ENCODE data around the gene MAP6.

The MAP6 gene

GRCh38 chr11:75654314-75654713, 14.5 kb downstream of the MAP6 start:
- Mint-ChIP-seq H3K27me3 (peaks cover 19% of the 10 kb centered on the region), H3K4me3 (no peak overlapping the region), H3K4me1 (peaks cover 3% of the 10 kb centered on the region), H3K36me3 (no peaks in the 10 kb centered on the region), H3K9me3 (no peaks in the 10 kb centered on the region), H3K27ac (no peak overlapping the region)
- DNase-seq = no peak
- CTCF ChIA-PET = interaction anchor here (0.7 kb wide), 1 partner anchor 43 kb away, joined by 3 read pairs; no protein-coding TSS in a partner anchor

- CTCF ChIA-PET = interaction anchor here (0.7 kb wide), 1 partner anchor 42 kb away, joined by 3 read pairs; no protein-coding TSS in a partner anchor
- no peak overlapping the region for H3K27ac Mint-ChIP-seq
- no peaks in the 10 kb centered on the region for H3K9me3 Mint-ChIP-seq
- H3K27me3 Mint-ChIP-seq = peaks cover 11% of the 10 kb centered on the region
- DNase-seq = no peak
- no peaks in the 10 kb centered on the region for H3K36me3 Mint-ChIP-seq
- H3K4me1 Mint-ChIP-seq = peaks cover 3% of the 10 kb centered on the region
- H3K4me3 Mint-ChIP-seq = no peak overlapping the region
These were observed 15.3 kb downstream of the MAP6 start for GRCh38 chr11:75653532-75653931.

- Mint-ChIP-seq H3K27ac (no peak overlapping the region), H3K27me3 (peaks cover 10% of the 10 kb centered on the region), H3K9me3 (no peaks in the 10 kb centered on the region), H3K4me1 (peaks cover 3% of the 10 kb centered on the region), H3K36me3 (no peaks in the 10 kb centered on the region), H3K4me3 (no peak overlapping the region)
- CTCF ChIA-PET = no interaction called here
- no peak for DNase-seq
These were observed 15.9 kb downstream of the MAP6 start for GRCh38 chr11:75652936-75653335.

- Mint-ChIP-seq H3K36me3 (no peaks in the 10 kb centered on the region), H3K9me3 (no peaks in the 10 kb centered on the region), H3K4me3 (no peak overlapping the region), H3K27ac (no peak overlapping the region), H3K4me1 (peaks cover 3% of the 10 kb centered on the region), H3K27me3 (peaks cover 10% of the 10 kb centered on the region)
- DNase-seq = no peak
- CTCF ChIA-PET = interaction anchor here (0.9 kb wide), 1 partner anchor 207 kb away, joined by 3 read pairs; no protein-coding TSS in a partner anchor
These were observed 17.6 kb downstream of the MAP6 start for GRCh38 chr11:75651218-75651617.

- H3K27me3 Mint-ChIP-seq = peaks cover 7% of the 10 kb centered on the region
- no peak overlapping the region for H3K4me3 Mint-ChIP-seq
- DNase-seq = no peak
- H3K9me3 Mint-ChIP-seq = no peaks in the 10 kb centered on the region
- CTCF ChIA-PET = interaction anchor here (0.7 to 0.9 kb wide), 2 partner anchors 9 to 206 kb away, joined by 3 read pairs; no protein-coding TSS in a partner anchor
- no peaks in the 10 kb centered on the region for H3K36me3 Mint-ChIP-seq
- no peak overlapping the region for H3K27ac Mint-ChIP-seq
- H3K4me1 Mint-ChIP-seq = peaks cover 3% of the 10 kb centered on the region
These were observed 18.6 kb downstream of the MAP6 start for GRCh38 chr11:75650167-75650723.

GRCh38 chr11:75644946-75645345, 23.9 kb downstream of the MAP6 start:
- H3K4me3 Mint-ChIP-seq = no peak overlapping the region
- H3K27me3 Mint-ChIP-seq = peaks cover 7% of the 10 kb centered on the region
- no peaks in the 10 kb centered on the region for H3K4me1 Mint-ChIP-seq
- no peaks in the 10 kb centered on the region for H3K36me3 Mint-ChIP-seq
- no peak for DNase-seq
- H3K9me3 Mint-ChIP-seq = no peaks in the 10 kb centered on the region
- CTCF ChIA-PET = no interaction called here
- no peak overlapping the region for H3K27ac Mint-ChIP-seq

- Mint-ChIP-seq H3K36me3 (no peaks in the 10 kb centered on the region), H3K9me3 (no peaks in the 10 kb centered on the region), H3K4me1 (no peaks in the 10 kb centered on the region), H3K4me3 (no peak overlapping the region), H3K27ac (no peak overlapping the region), H3K27me3 (peaks cover 12% of the 10 kb centered on the region)
- CTCF ChIA-PET = no interaction called here
- no peak for DNase-seq
These were observed 24.5 kb downstream of the MAP6 start for GRCh38 chr11:75644370-75644769.

GRCh38 chr11:75642402-75643113, 26.3 kb downstream of the MAP6 start:
- CTCF ChIA-PET = no interaction called here
- no peaks in the 10 kb centered on the region for H3K9me3 Mint-ChIP-seq
- DNase-seq = no peak
- H3K4me3 Mint-ChIP-seq = no peak overlapping the region
- peaks cover 19% of the 10 kb centered on the region for H3K27me3 Mint-ChIP-seq
- H3K27ac Mint-ChIP-seq = no peak overlapping the region
- H3K4me1 Mint-ChIP-seq = no peaks in the 10 kb centered on the region
- H3K36me3 Mint-ChIP-seq = no peaks in the 10 kb centered on the region

GRCh38 chr11:75639762-75640181, 29.1 kb downstream of the MAP6 start:
- CTCF ChIA-PET = no interaction called here
- Mint-ChIP-seq H3K36me3 (no peaks in the 10 kb centered on the region), H3K27me3 (peaks cover 24% of the 10 kb centered on the region), H3K9me3 (no peaks in the 10 kb centered on the region), H3K4me3 (no peak overlapping the region), H3K27ac (no peak overlapping the region), H3K4me1 (no peaks in the 10 kb centered on the region)
- DNase-seq = no peak

GRCh38 chr11:75637998-75638397, 30.8 kb downstream of the MAP6 start:
- no peak overlapping the region for H3K4me3 Mint-ChIP-seq
- CTCF ChIA-PET = interaction anchor here (0.9 to 1.5 kb wide), 2 partner anchors 9 to 86 kb away, joined by 3 read pairs; no protein-coding TSS in a partner anchor
- H3K27me3 Mint-ChIP-seq = peaks cover 32% of the 10 kb centered on the region
- DNase-seq = no peak
- no peaks in the 10 kb centered on the region for H3K36me3 Mint-ChIP-seq
- H3K9me3 Mint-ChIP-seq = no peaks in the 10 kb centered on the region
- H3K4me1 Mint-ChIP-seq = no peaks in the 10 kb centered on the region
- H3K27ac Mint-ChIP-seq = no peak overlapping the region

GRCh38 chr11:75635066-75635862, 33.6 kb downstream of the MAP6 start:
- no peak overlapping the region for H3K27ac Mint-ChIP-seq
- no peaks in the 10 kb centered on the region for H3K4me1 Mint-ChIP-seq
- DNase-seq = no peak
- no peaks in the 10 kb centered on the region for H3K9me3 Mint-ChIP-seq
- H3K4me3 Mint-ChIP-seq = no peak overlapping the region
- peaks cover 47% of the 10 kb centered on the region for H3K27me3 Mint-ChIP-seq
- no peaks in the 10 kb centered on the region for H3K36me3 Mint-ChIP-seq
- CTCF ChIA-PET = no interaction called here

- Mint-ChIP-seq H3K27ac (no peak overlapping the region), H3K27me3 (peaks cover 48% of the 10 kb centered on the region), H3K4me1 (no peaks in the 10 kb centered on the region), H3K9me3 (no peaks in the 10 kb centered on the region), H3K4me3 (no peak overlapping the region), H3K36me3 (no peaks in the 10 kb centered on the region)
- CTCF ChIA-PET = no interaction called here
- no peak for DNase-seq
These were observed 35.3 kb downstream of the MAP6 start for GRCh38 chr11:75633409-75634066.

GRCh38 chr11:75632962-75633361, 35.9 kb downstream of the MAP6 start:
- DNase-seq = no peak
- Mint-ChIP-seq H3K27ac (no peak overlapping the region), H3K4me1 (no peaks in the 10 kb centered on the region), H3K36me3 (no peaks in the 10 kb centered on the region), H3K27me3 (peaks cover 47% of the 10 kb centered on the region), H3K9me3 (no peaks in the 10 kb centered on the region), H3K4me3 (no peak overlapping the region)
- CTCF ChIA-PET = no interaction called here

- H3K27me3 Mint-ChIP-seq = peaks cover 49% of the 10 kb centered on the region
- DNase-seq = no peak
- H3K9me3 Mint-ChIP-seq = no peaks in the 10 kb centered on the region
- H3K4me3 Mint-ChIP-seq = no peak overlapping the region
- H3K27ac Mint-ChIP-seq = no peak overlapping the region
- CTCF ChIA-PET = no interaction called here
- H3K4me1 Mint-ChIP-seq = no peaks in the 10 kb centered on the region
- H3K36me3 Mint-ChIP-seq = no peaks in the 10 kb centered on the region
These were observed 36.4 kb downstream of the MAP6 start for GRCh38 chr11:75632450-75632849.

All from activated naive CD4-positive, alpha-beta T cell treated with anti-CD3 and anti-CD28 coated beads, Interleukin-2, amount 10 ng/mL, durations not matched to agents 7 days and 5 days (primary cell).